ENCODE measurements around the gene SHANK3. TPM values are rescaled to one million over a fixed set of nuclear protein-coding genes. Genes with fewer than 3 reads are reported as not detected.

Gene SHANK3
- polyA plus RNA-seq, 1 donor (not counting 4 experiments of a cell fraction or from before 2014, with no cell fraction given) = 1.00 TPM

DNA sequence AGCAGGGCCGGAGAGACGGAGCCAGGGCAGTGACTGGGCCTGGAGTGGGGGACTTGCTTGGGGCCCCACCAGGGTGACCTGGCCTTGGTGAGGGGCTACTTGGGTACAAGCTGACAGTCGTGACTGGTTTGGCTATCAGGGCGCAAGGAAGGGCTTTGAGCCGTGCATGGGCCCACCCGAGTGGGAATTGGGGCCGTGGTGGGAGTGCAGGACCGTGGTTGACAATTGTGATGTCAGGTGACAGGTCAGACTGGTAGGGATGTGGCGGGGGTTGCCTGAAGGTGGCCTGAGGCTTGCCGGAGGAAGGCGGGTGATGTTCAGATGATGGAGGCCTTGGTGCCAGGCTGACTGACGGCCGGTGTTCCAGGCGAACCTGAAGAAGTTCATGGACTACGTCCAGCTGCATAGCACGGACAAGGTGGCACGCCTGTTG, 5.6 kb downstream of the SHANK3 start:
- H4K20me1 ChIP-seq (ENCODE audit: control insufficient read depth, extremely low read depth, insufficient read depth, low read length) = no peaks in the 10 kb centered on the region
- dilution Hi-C loops (cut with MboI; ENCODE audit: extremely low pct_ligation_motif_present, low sequenced_read_pairs) = no loop called here
- no peak overlapping the region for H3K4me2 ChIP-seq (ENCODE audit: control insufficient read depth, extremely low read depth, insufficient read depth, low read depth, low read length)
- no peaks in the 10 kb centered on the region for H3K9me1 ChIP-seq (ENCODE audit: control insufficient read depth, extremely low read depth, insufficient read depth, low read length)
- H3K36me3 ChIP-seq (ENCODE audit: control insufficient read depth in 2 of 2, extremely low read depth in 1 of 2, insufficient read depth in 2 of 2, low read length in 2 of 2) = no peaks in the 10 kb centered on the region
- peaks cover 8% of the 10 kb centered on the region for H3K4me1 ChIP-seq (ENCODE audit: control insufficient read depth, extremely low read depth, insufficient read depth, low read length)
- DNase-seq (ENCODE audit: low read depth, low spot score) = no peak
- no peaks in the 10 kb centered on the region for H3K9me3 ChIP-seq (ENCODE audit: control insufficient read depth, low read depth, low read length)
- no peaks in the 10 kb centered on the region for H3K79me2 ChIP-seq (ENCODE audit: control insufficient read depth, insufficient read depth, low read length)
- H2AFZ ChIP-seq (ENCODE audit: control insufficient read depth, low read length) = no peak overlapping the region
- H3K9ac ChIP-seq (ENCODE audit: control insufficient read depth, extremely low read depth, insufficient read depth, low read length) = no peak overlapping the region
- no peak for TF ChIP-seq EZH2 (IDR thresholded peaks at IDR 0.05; ENCODE audit: low read length)
- TF ChIP-seq, protein P1, sequence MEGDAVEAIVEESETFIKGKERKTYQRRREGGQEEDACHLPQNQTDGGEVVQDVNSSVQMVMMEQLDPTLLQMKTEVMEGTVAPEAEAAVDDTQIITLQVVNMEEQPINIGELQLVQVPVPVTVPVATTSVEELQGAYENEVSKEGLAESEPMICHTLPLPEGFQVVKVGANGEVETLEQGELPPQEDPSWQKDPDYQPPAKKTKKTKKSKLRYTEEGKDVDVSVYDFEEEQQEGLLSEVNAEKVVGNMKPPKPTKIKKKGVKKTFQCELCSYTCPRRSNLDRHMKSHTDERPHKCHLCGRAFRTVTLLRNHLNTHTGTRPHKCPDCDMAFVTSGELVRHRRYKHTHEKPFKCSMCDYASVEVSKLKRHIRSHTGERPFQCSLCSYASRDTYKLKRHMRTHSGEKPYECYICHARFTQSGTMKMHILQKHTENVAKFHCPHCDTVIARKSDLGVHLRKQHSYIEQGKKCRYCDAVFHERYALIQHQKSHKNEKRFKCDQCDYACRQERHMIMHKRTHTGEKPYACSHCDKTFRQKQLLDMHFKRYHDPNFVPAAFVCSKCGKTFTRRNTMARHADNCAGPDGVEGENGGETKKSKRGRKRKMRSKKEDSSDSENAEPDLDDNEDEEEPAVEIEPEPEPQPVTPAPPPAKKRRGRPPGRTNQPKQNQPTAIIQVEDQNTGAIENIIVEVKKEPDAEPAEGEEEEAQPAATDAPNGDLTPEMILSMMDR (optimal IDR thresholded peaks at IDR 0.05 in 1 of 3, IDR thresholded peaks at IDR 0.05 in 1 of 3, conservative IDR thresholded peaks at IDR 0.05 in 1 of 3; ENCODE audit: extremely low read depth in 1 of 3, insufficient read depth in 2 of 3, low read length in 3 of 3) = no peak
- no peak for FAIRE-seq
- H3K27ac ChIP-seq (ENCODE audit: control insufficient read depth, insufficient read depth, low read length) = no peak overlapping the region
- H3K4me3 ChIP-seq (ENCODE audit: control insufficient read depth in 2 of 3, extremely low read depth in 1 of 3, insufficient read depth in 2 of 3, low read depth in 1 of 3, low read length in 3 of 3) = no peak overlapping the region
- H3K27me3 ChIP-seq (ENCODE audit: control insufficient read depth, extremely low read depth, insufficient read depth, low read length) = peaks cover 6% of the 10 kb centered on the region

DNA sequence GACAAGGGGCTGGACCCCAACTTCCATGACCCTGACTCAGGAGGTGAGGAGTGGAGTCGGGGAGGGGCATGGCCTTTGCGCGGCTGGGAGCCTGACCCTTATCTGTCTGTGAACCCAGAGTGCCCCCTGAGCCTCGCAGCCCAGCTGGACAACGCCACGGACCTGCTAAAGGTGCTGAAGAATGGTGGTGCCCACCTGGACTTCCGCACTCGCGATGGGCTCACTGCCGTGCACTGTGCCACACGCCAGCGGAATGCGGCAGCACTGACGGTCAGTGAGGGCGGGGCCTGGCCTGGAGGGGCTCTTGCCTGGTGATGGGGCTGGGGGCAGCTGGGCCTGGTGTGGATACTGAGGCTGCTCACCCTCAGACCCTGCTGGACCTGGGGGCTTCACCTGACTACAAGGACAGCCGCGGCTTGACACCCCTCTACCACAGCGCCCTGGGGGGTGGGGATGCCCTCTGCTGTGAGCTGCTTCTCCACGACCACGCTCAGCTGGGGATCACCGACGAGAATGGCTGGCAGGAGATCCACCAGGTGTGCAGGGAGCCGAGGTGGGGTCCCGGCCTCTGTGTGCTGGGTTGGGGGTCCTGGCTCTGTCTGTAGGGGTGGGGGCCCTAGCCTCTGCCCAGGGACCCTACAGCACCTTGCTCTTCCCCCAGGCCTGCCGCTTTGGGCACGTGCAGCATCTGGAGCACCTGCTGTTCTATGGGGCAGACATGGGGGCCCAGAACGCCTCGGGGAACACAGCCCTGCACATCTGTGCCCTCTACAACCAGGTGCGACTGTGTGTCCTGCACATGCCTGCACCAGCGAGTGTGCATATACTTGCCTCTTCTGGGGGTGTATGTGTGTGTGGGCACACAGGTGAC, 6.3 kb downstream of the SHANK3 start:
- TF ChIP-seq, protein P1 (optimal IDR thresholded peaks at IDR 0.05 in 1 of 3, IDR thresholded peaks at IDR 0.05 in 1 of 3, conservative IDR thresholded peaks at IDR 0.05 in 1 of 3; ENCODE audit: extremely low read depth in 1 of 3, insufficient read depth in 2 of 3, low read length in 3 of 3) = no peak
- no peak for TF ChIP-seq EZH2 (IDR thresholded peaks at IDR 0.05; ENCODE audit: low read length)
- DNase-seq (ENCODE audit: low read depth, low spot score) = no peak
- dilution Hi-C loops (cut with MboI; ENCODE audit: extremely low pct_ligation_motif_present, low sequenced_read_pairs) = no loop called here
- H3K9me1 ChIP-seq (ENCODE audit: control insufficient read depth, extremely low read depth, insufficient read depth, low read length) = no peaks in the 10 kb centered on the region
- H3K79me2 ChIP-seq (ENCODE audit: control insufficient read depth, insufficient read depth, low read length) = no peaks in the 10 kb centered on the region
- no peak overlapping the region for H2AFZ ChIP-seq (ENCODE audit: control insufficient read depth, low read length)
- H3K27ac ChIP-seq (ENCODE audit: control insufficient read depth, insufficient read depth, low read length) = no peak overlapping the region
- H3K9ac ChIP-seq (ENCODE audit: control insufficient read depth, extremely low read depth, insufficient read depth, low read length) = no peak overlapping the region
- FAIRE-seq = no peak
- no peaks in the 10 kb centered on the region for H4K20me1 ChIP-seq (ENCODE audit: control insufficient read depth, extremely low read depth, insufficient read depth, low read length)
- peaks cover 9% of the 10 kb centered on the region for H3K4me1 ChIP-seq (ENCODE audit: control insufficient read depth, extremely low read depth, insufficient read depth, low read length)
- H3K36me3 ChIP-seq (ENCODE audit: control insufficient read depth in 2 of 2, extremely low read depth in 1 of 2, insufficient read depth in 2 of 2, low read length in 2 of 2) = no peaks in the 10 kb centered on the region
- H3K9me3 ChIP-seq (ENCODE audit: control insufficient read depth, low read depth, low read length) = no peaks in the 10 kb centered on the region
- no peak overlapping the region for H3K4me3 ChIP-seq (ENCODE audit: control insufficient read depth in 2 of 3, extremely low read depth in 1 of 3, insufficient read depth in 2 of 3, low read depth in 1 of 3, low read length in 3 of 3)
- H3K27me3 ChIP-seq (ENCODE audit: control insufficient read depth, extremely low read depth, insufficient read depth, low read length) = no peaks in the 10 kb centered on the region
- H3K4me2 ChIP-seq (ENCODE audit: control insufficient read depth, extremely low read depth, insufficient read depth, low read depth, low read length) = no peak overlapping the region
